MG63 (cell line): ENCODE results near the gene MEFV. TPM values are rescaled to one million over a fixed set of nuclear protein-coding genes. Genes with fewer than 3 reads are reported as not detected.

ENCODE experiments used
- DNase-seq: peaks from one replicate; pipeline ENCODE4 v3.0.0-alpha.2; 2020
- H3K27me3 ChIP-seq: fragments of 250-450 bp; sonication (Bioruptor Pico); 2 replicates; pipeline ENCODE4 v1.5.1; 2020; ENCODE audit warnings: mild to moderate bottlenecking, moderate library complexity
- H3K36me3 ChIP-seq: fragments of 250-450 bp; sonication (Bioruptor Pico); 2 replicates; pipeline ENCODE4 v1.5.1; 2020; ENCODE audit warnings: mild to moderate bottlenecking, moderate library complexity
- H3K4me3 ChIP-seq: fragments of 250-450 bp; sonication (Bioruptor Pico); 2 replicates; pipeline ENCODE4 v1.5.1; 2020; ENCODE audit warnings: mild to moderate bottlenecking, moderate library complexity
- H3K9me3 ChIP-seq: fragments of 250-450 bp; sonication (Bioruptor Pico); 2 replicates; pipeline ENCODE4 v1.5.1; 2020; ENCODE audit warnings: mild to moderate bottlenecking, moderate library complexity
- total RNA-seq: library from RNA; depleted of rRNA; stranded (reverse); fragments of >200 nt; shearing (Covaris generic); gene quantifications from 2 replicates; pipeline ENCODE4 v1.2.3, GENCODE V29; 2014; ENCODE audit warnings: low replicate concordance; rRNA removed

MEFV gene
- 0.07 TPM in 1 of 2 replicates, not detected in the other for total RNA-seq

GRCh38 chr16:3256146-3256865 is at the start of gene MEFV:
MEFV (minus strand) TSS chr16:3256633; CDS start chr16:3256587, 46 bp downstream.
- H3K36me3 ChIP-seq: no peaks in the 10 kb centered on the region
- no peaks in the 10 kb centered on the region for H3K27me3 ChIP-seq
- H3K4me3 ChIP-seq: no peak within 1 kb of the TSS
- no peak for DNase-seq
- H3K9me3 ChIP-seq: no peaks in the 10 kb centered on the region

- DNase-seq: no peak
- H3K4me3 ChIP-seq: peak overlapping the region; percentile 97
- no peaks in the 10 kb centered on the region for H3K27me3 ChIP-seq
- H3K9me3 ChIP-seq: peaks cover 66% of the 10 kb centered on the region
- peaks cover 82% of the 10 kb centered on the region for H3K36me3 ChIP-seq
These were observed 49.6 kb upstream of the MEFV start for GRCh38 chr16:3306078-3306477.

GRCh38 chr16:3305109-3306068 is 49.0 kb upstream of the MEFV start, which contains the start of the genes TIGD7 and ZNF75A:
TIGD7 (minus strand) TSS chr16:3305430; CDS start chr16:3300614, 4,816 bp downstream.
ZNF75A (plus strand) TSS chr16:3305497; CDS start chr16:3308429, 2,932 bp downstream.
- no peaks in the 10 kb centered on the region for H3K27me3 ChIP-seq
- peak within 1 kb of the TSS; percentile 97 for H3K4me3 ChIP-seq
- H3K9me3 ChIP-seq: peaks cover 72% of the 10 kb centered on the region
- DNase-seq: peak; percentile 90
- H3K36me3 ChIP-seq: peaks cover 86% of the 10 kb centered on the region

GRCh38 chr16:3304370-3304769 is 47.9 kb upstream of the MEFV start:
- Histone ChIP-seq H3K4me3 (peak overlapping the region; percentile 97), H3K36me3 (peaks cover 93% of the 10 kb centered on the region), H3K9me3 (peaks cover 75% of the 10 kb centered on the region), H3K27me3 (no peaks in the 10 kb centered on the region)
- no peak for DNase-seq

GRCh38 chr16:3295783-3296182 is 39.4 kb upstream of the MEFV start:
- Histone ChIP-seq H3K9me3 (peaks cover 61% of the 10 kb centered on the region), H3K4me3 (no peak overlapping the region), H3K27me3 (no peaks in the 10 kb centered on the region), H3K36me3 (peaks cover 86% of the 10 kb centered on the region)
- no peak for DNase-seq

- Histone ChIP-seq H3K9me3 (peaks cover 61% of the 10 kb centered on the region), H3K36me3 (peaks cover 86% of the 10 kb centered on the region), H3K4me3 (no peak overlapping the region), H3K27me3 (no peaks in the 10 kb centered on the region)
- no peak for DNase-seq
These were observed 38.8 kb upstream of the MEFV start for GRCh38 chr16:3295209-3295608.

- peak; percentile 45 for DNase-seq
- H3K36me3 ChIP-seq: peaks cover 88% of the 10 kb centered on the region
- H3K9me3 ChIP-seq: peaks cover 79% of the 10 kb centered on the region
- H3K27me3 ChIP-seq: no peaks in the 10 kb centered on the region
- no peak overlapping the region for H3K4me3 ChIP-seq
These were observed 36.2 kb upstream of the MEFV start for GRCh38 chr16:3292604-3293003.

GRCh38 chr16:3289998-3290673 is 33.7 kb upstream of the MEFV start:
- H3K27me3 ChIP-seq: no peaks in the 10 kb centered on the region
- peaks cover 94% of the 10 kb centered on the region for H3K9me3 ChIP-seq
- H3K36me3 ChIP-seq: peaks cover 97% of the 10 kb centered on the region
- H3K4me3 ChIP-seq: no peak overlapping the region
- no peak for DNase-seq

GRCh38 chr16:3285131-3285530 is 28.7 kb upstream of the MEFV start:
- Histone ChIP-seq H3K27me3 (no peaks in the 10 kb centered on the region), H3K36me3 (peaks cover 65% of the 10 kb centered on the region), H3K9me3 (peaks cover 56% of the 10 kb centered on the region), H3K4me3 (peak overlapping the region; percentile 67; the same call in 1 of the 2 replicates)
- DNase-seq: no peak

GRCh38 chr16:3283543-3284447 is 27.4 kb upstream of the MEFV start:
- no peaks in the 10 kb centered on the region for H3K27me3 ChIP-seq
- H3K4me3 ChIP-seq: peak overlapping the region; percentile 67
- H3K9me3 ChIP-seq: peaks cover 43% of the 10 kb centered on the region
- no peak for DNase-seq
- peaks cover 52% of the 10 kb centered on the region for H3K36me3 ChIP-seq

GRCh38 chr16:3282730-3283542 is 26.5 kb upstream of the MEFV start, which contains the start of gene ZNF263:
ZNF263 (plus strand) TSS chr16:3283491; CDS start chr16:3283819, 328 bp downstream.
- Histone ChIP-seq H3K4me3 (peak within 1 kb of the TSS; percentile 67), H3K9me3 (peaks cover 34% of the 10 kb centered on the region), H3K27me3 (peaks cover 5% of the 10 kb centered on the region), H3K36me3 (peaks cover 43% of the 10 kb centered on the region)
- DNase-seq: peak; percentile 98

- Histone ChIP-seq H3K27me3 (peaks cover 10% of the 10 kb centered on the region), H3K36me3 (peaks cover 36% of the 10 kb centered on the region), H3K9me3 (peaks cover 28% of the 10 kb centered on the region), H3K4me3 (peak overlapping the region; percentile 67)
- DNase-seq: peak; percentile 79
These were observed 25.8 kb upstream of the MEFV start for GRCh38 chr16:3282103-3282729.

GRCh38 chr16:3281222-3281820 is 24.9 kb upstream of the MEFV start:
- no peak overlapping the region for H3K4me3 ChIP-seq
- peaks cover 18% of the 10 kb centered on the region for H3K27me3 ChIP-seq
- H3K9me3 ChIP-seq: peaks cover 20% of the 10 kb centered on the region
- peaks cover 27% of the 10 kb centered on the region for H3K36me3 ChIP-seq
- no peak for DNase-seq

GRCh38 chr16:3276679-3277078 is 20.2 kb upstream of the MEFV start:
- H3K9me3 ChIP-seq: no peaks in the 10 kb centered on the region; the same call in 1 of the 2 replicates
- peaks cover 28% of the 10 kb centered on the region for H3K27me3 ChIP-seq
- DNase-seq: no peak
- H3K36me3 ChIP-seq: no peaks in the 10 kb centered on the region
- H3K4me3 ChIP-seq: no peak overlapping the region
